GM12865 (cell line): ENCODE results near the gene KIRREL3.

ENCODE experiments used
- DNase-seq: peaks from one replicate; pipeline ENCODE4 v3.0.0; 2010; ENCODE audit warnings: low read depth
- H3K4me3 ChIP-seq: 2 replicates; pipeline ENCODE4 v1.5.1; 2011; ENCODE audit warnings: mild to moderate bottlenecking, low read depth, low read length, control low read depth
- TF ChIP-seq, protein P1 (sequence below): IDR thresholded peaks from 2 replicates; pipeline ENCODE4 v1.5.1; 2011; ENCODE audit warnings: low read length, control low read depth, low read depth, inconsistent platforms; ENCODE audit not compliant: insufficient read depth; ENCODE audit errors: missing control alignments

KIRREL3 gene

DNA sequence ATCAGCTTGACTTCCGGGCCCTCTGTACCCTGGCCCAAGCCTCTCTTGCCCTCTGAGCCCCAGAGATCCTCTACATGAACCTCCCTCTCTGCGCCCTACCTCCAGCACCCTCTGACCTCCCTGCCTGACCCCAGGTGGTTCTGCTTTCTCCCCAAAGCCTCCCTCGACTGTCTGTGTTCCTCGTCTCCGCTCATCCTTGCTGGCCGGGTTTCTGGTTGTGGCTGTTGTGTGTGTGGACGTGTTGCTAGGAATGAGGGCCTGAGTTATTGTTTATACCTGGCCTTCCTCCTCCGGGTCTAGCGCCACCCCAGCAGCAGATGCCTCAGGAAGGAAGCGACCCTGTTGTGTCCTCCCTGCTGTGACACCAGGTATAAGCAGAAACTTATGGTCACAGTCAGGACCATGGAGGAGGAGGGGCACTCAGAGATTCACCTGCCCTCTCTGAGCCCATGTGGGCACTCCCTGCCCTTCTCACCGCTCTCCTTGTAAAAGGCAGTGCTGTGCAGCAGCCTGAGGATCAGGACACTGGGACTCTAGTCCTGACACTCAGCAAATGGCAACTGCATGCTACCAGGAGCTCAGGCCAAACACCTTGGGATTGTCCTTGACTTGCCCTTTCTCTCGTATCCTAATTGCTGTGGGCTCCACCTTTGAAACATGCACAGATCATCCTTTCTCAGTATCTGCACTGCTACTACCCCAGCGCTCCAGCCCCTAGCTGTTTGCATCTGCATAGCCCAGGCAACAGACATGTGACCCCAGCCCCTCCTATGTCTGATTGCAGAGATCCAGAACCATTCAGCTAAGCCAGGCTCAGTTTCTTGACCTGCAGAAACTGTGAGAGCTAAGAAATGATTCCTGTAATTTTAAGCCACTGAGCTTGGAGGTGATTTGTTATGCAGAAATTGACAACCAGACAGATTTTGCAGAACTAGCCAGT, 505.0 kb downstream of the KIRREL3 start:
- TF ChIP-seq, protein P1, sequence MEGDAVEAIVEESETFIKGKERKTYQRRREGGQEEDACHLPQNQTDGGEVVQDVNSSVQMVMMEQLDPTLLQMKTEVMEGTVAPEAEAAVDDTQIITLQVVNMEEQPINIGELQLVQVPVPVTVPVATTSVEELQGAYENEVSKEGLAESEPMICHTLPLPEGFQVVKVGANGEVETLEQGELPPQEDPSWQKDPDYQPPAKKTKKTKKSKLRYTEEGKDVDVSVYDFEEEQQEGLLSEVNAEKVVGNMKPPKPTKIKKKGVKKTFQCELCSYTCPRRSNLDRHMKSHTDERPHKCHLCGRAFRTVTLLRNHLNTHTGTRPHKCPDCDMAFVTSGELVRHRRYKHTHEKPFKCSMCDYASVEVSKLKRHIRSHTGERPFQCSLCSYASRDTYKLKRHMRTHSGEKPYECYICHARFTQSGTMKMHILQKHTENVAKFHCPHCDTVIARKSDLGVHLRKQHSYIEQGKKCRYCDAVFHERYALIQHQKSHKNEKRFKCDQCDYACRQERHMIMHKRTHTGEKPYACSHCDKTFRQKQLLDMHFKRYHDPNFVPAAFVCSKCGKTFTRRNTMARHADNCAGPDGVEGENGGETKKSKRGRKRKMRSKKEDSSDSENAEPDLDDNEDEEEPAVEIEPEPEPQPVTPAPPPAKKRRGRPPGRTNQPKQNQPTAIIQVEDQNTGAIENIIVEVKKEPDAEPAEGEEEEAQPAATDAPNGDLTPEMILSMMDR = no peak
- H3K4me3 ChIP-seq = no peak overlapping the region
- DNase-seq = no peak

DNA sequence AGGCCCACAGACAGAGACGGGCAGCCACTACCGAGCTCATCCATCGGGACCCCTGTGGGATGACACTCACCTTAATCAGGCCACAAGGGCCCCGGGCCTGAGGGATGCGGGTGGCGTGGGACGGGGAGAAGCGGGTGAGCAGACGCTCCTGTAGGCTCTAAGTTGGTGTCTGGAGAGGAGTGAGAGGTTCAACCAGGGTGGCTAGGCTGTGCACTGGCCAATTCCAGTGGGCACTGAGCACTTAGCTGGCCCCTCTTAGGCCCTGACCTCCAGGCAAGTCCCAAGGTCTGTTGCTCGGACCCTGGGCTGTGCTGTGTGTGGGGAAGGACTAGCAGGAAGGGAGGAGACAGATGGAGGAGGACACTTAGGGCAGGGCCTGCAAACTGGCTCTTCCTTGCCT, 505.7 kb downstream of the KIRREL3 start:
- DNase-seq = no peak
- no peak overlapping the region for H3K4me3 ChIP-seq
- TF ChIP-seq, protein P1 = no peak

DNA sequence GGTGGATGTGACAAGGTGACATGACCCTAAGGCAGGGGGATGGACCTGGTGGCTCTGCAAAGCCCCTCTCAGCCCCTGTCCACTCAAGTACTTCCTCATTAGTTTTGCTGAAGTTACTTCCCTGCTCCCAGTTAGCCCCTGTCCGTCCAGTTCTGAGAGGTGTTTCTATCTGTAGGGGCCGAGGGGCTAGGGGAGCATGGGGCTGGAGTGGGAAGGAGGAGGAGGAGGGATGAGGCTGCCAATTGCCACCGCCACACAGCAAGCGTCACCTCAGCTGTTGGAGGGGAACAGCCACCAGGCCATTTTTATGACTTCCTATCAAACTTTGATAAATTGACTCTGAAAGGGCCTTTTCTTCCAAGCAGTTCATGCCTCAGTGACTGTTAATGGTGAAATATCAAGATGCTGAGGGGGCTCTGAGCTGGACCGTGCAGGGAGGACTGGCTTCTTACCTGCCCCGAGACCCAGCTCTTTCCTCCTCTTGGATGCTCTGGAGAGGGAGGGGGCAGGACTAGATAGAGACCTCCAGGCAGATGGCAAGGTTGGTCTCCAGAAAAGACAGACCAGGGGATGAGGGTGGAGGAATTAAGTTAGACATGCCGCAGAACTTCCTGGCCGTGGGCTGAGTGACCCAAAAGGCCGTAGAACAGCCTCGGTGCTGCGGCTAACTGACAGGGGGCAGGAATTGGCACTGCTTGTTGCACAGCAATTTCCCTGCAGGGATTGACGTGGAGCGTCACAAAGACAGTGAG, 508.1 kb downstream of the KIRREL3 start:
- DNase-seq = no peak
- no peak overlapping the region for H3K4me3 ChIP-seq
- TF ChIP-seq, protein P1 = no peak

DNA sequence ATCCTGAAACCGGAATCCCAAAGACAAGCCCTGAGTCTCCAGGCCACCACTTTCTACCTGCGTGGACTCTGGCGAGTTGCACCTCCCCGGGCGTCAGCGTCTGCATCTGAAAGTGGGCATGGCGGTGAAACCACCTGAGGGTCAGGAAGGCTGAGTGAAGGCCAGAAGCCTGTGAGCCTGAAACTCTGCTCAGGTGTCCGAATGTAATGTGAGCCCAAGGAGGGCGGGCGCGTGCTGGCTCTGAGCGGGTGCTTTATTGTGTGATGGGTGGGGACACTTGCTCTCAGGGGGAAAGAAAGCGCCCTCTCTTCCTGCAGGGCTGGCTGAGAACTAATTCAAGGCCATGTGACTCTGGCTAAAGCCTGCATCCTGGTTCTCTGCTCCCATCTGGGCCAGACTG, 509.5 kb downstream of the KIRREL3 start:
- TF ChIP-seq, protein P1 = no peak
- H3K4me3 ChIP-seq = no peak overlapping the region
- DNase-seq = no peak

DNA sequence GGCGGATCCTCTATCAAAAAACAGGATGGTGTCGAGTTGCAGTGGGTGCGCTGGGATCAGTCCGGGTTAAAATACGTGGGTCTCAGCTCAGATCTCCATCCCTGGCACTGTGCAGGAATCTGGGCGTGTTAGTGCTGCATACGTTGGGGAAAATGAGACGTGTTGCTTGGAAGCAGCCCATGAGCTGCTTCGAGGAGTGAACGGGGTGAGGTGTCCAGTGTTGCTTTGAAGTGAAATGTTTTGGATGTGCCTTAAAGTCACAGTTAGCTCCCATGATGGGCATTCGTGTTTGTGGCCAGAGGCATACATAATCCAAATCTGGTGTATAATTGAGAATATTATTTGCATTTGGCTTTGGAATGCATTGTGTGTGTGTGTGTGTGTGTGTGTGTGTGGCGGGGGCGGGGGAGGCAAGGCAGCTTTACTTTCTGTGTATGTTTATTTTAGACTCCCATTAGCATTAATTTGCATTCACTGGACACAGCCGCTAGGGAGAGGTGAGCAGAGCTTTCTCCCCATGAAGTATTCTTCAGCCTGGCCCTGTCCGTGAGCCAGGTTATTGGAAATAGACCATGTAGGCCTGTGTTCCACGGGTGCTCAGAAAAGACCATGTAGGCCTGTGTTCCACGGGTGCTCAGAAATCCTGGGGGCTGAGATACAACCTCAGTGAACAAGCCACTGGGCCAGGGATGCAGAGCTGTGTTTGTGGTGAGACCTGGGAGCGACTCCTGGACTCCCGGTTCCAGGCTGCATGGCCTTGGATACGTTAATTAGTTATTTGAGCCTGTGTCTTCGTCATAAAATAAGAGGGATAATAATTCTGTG, 510.5 kb downstream of the KIRREL3 start:
- TF ChIP-seq, protein P1 = no peak
- no peak for DNase-seq
- no peak overlapping the region for H3K4me3 ChIP-seq

DNA sequence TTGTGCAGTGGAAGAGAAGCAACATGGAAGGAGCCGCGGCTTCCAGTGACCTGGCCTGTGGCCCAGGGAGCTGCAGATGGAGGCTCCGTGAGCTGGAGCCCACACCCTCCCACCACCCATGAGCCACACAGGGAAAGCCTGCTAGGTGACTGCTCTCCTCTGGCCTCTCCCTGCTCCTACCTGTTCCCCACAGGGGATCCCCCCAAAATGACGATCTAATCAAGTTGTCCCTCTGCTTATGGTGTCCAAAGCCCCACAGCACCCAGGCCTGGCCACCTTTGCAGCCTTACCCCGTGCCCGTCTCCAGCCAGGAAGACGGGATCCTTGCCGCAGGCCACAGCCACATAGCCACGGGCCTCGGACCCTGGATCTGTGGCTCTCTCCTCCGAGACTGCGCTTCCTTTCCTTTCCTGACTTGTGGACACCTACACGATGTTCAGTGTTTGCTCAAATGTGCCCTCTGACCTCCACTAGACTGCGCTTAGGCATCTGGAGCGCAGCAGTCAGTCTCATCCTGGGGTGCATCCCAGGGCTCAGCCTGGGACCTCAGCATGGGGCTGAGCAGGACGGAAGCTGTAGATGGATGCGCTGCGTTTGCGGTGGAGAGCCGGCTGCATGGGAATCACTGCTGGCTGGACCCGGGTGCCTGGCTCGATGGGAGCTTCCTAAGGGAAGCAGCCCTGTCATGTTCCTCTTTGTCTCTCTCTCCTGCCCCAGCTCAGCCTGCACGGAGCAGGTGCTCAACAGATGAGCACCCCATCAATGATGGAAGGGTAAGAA, 511.8 kb downstream of the KIRREL3 start:
- DNase-seq = no peak
- no peak overlapping the region for H3K4me3 ChIP-seq
- TF ChIP-seq, protein P1 = no peak
